ENCODE measurements around the gene CCDC60. TPM values are rescaled to one million over a fixed set of nuclear protein-coding genes. Genes with fewer than 3 reads are reported as not detected.

Gene CCDC60
- total and polyA plus RNA-seq, 2 donors from 2014 or later, result not detected

- Histone ChIP-seq H3K36me3 (ENCODE audit: control insufficient read depth in 2 of 3, insufficient read depth in 3 of 3, low read length in 3 of 3) (no peaks in the 10 kb centered on the region), H3K27ac (ENCODE audit: low read depth in 2 of 2, low read length in 2 of 2) (no peak overlapping the region), H3K4me3 (ENCODE audit: low read length in 3 of 3) (no peak overlapping the region), H3K27me3 (ENCODE audit: control insufficient read depth, insufficient read depth, low read length) (no peaks in the 10 kb centered on the region), H3K9ac (ENCODE audit: low read length in 3 of 3) (no peak overlapping the region), H3K4me1 (ENCODE audit: control insufficient read depth in 2 of 3, insufficient read depth in 2 of 3, low read depth in 1 of 3, low read length in 3 of 3) (no peaks in the 10 kb centered on the region), H3K9me3 (ENCODE audit: control insufficient read depth in 2 of 3, insufficient read depth in 1 of 3, low read length in 3 of 3) (no peaks in the 10 kb centered on the region)
- DNase-seq (peak in 1 of 5 donors; percentile 54), FAIRE-seq (no peak)
- intact Hi-C loops (cut with DNase I), result no loop called here
- no peak for TF ChIP-seq CTCF (IDR thresholded peaks at IDR 0.05; ENCODE audit: borderline replicate concordance, extremely low read depth, insufficient read depth)
These were observed 39.1 kb downstream of the CCDC60 start for GRCh38 chr12:119373666-119374065.

- FAIRE-seq, result no peak
- H3K4me3 ChIP-seq (ENCODE audit: low read length in 3 of 3), result no peak overlapping the region
- H3K4me1 ChIP-seq (ENCODE audit: control insufficient read depth in 2 of 3, insufficient read depth in 2 of 3, low read depth in 1 of 3, low read length in 3 of 3), result no peaks in the 10 kb centered on the region
- no peak overlapping the region for H3K27ac ChIP-seq (ENCODE audit: low read depth in 2 of 2, low read length in 2 of 2)
- no peaks in the 10 kb centered on the region for H3K9me3 ChIP-seq (ENCODE audit: control insufficient read depth in 2 of 3, insufficient read depth in 1 of 3, low read length in 3 of 3)
- no peak for TF ChIP-seq CTCF (IDR thresholded peaks at IDR 0.05; ENCODE audit: borderline replicate concordance, extremely low read depth, insufficient read depth)
- no peak overlapping the region for H3K9ac ChIP-seq (ENCODE audit: low read length in 3 of 3)
- intact Hi-C loops (cut with DNase I), result no loop called here
- no peak for DNase-seq
- no peaks in the 10 kb centered on the region for H3K36me3 ChIP-seq (ENCODE audit: control insufficient read depth in 2 of 3, insufficient read depth in 3 of 3, low read length in 3 of 3)
- H3K27me3 ChIP-seq (ENCODE audit: control insufficient read depth, insufficient read depth, low read length), result no peaks in the 10 kb centered on the region
These were observed 40.1 kb downstream of the CCDC60 start for GRCh38 chr12:119374635-119375034.

GRCh38 chr12:119375075-119375882 lies 40.8 kb downstream of the CCDC60 start:
- intact Hi-C loops (cut with DNase I), result no loop called here
- no peak for DNase-seq
- FAIRE-seq, result no peak
- no peak overlapping the region for H3K9ac ChIP-seq (ENCODE audit: low read length in 3 of 3)
- H3K9me3 ChIP-seq (ENCODE audit: control insufficient read depth in 2 of 3, insufficient read depth in 1 of 3, low read length in 3 of 3), result peaks cover 0 to 6% (median 0%) of the 10 kb centered on the region in 3 donors
- no peak for TF ChIP-seq CTCF (IDR thresholded peaks at IDR 0.05; ENCODE audit: borderline replicate concordance, extremely low read depth, insufficient read depth)
- H3K4me3 ChIP-seq (ENCODE audit: low read length in 3 of 3), result no peak overlapping the region
- no peak overlapping the region for H3K27ac ChIP-seq (ENCODE audit: low read depth in 2 of 2, low read length in 2 of 2)
- H3K27me3 ChIP-seq (ENCODE audit: control insufficient read depth, insufficient read depth, low read length), result no peaks in the 10 kb centered on the region
- no peaks in the 10 kb centered on the region for H3K4me1 ChIP-seq (ENCODE audit: control insufficient read depth in 2 of 3, insufficient read depth in 2 of 3, low read depth in 1 of 3, low read length in 3 of 3)
- H3K36me3 ChIP-seq (ENCODE audit: control insufficient read depth in 2 of 3, insufficient read depth in 3 of 3, low read length in 3 of 3), result no peaks in the 10 kb centered on the region

Measured in kidney (tissue), 14 donors.